T-helper 1 cell treated with Interleukin-12 subunit alpha and Interleukin-12 subunit beta and Interleukin-4 antibody, amounts not matched to agents 30 μg/mL and 1 μg/mL, for 36 hours (primary cell): ENCODE results near the gene CACNA2D4.

Experiments used
- H3K27ac Mint-ChIP-seq: one replicate; pipeline ENCODE4 v1.8.0; 2021; ENCODE audit warnings: mild to moderate bottlenecking, mixed read lengths
- H3K27me3 Mint-ChIP-seq: one replicate; pipeline ENCODE4 v1.8.0; 2021; ENCODE audit warnings: low read depth, mixed read lengths
- H3K36me3 Mint-ChIP-seq: one replicate; pipeline ENCODE4 v1.8.0; 2021; ENCODE audit warnings: low read depth, mixed read lengths
- H3K4me1 Mint-ChIP-seq: one replicate; pipeline ENCODE4 v1.8.0; 2021; ENCODE audit warnings: low read depth, mixed read lengths
- H3K4me3 Mint-ChIP-seq: one replicate; pipeline ENCODE4 v1.8.0; 2021; ENCODE audit warnings: mild to moderate bottlenecking, moderate library complexity, mixed read lengths
- H3K9me3 Mint-ChIP-seq: one replicate; pipeline ENCODE4 v1.8.0; 2021; ENCODE audit warnings: mixed read lengths

The CACNA2D4 gene

DNA sequence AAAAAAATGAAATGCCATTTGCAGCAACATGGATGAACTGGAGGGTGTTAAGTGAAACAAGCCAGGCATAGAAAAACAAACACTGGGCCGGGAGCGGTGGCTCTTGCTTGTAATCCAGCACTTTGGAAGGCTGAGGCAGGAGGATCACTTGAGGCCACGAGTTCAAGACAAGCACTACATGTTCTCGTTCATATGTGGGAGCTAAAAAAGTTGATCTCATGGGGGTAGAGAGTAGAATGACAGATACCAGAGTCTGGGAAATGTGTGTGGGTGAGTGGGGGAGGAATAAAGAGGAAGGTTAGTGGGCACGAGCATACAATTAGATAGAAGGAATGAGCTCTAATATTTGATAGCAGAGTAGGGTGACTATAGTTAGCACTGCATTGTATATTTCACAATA is 21.5 kb downstream of the CACNA2D4 start:
- Mint-ChIP-seq H3K4me1 (no peaks in the 10 kb centered on the region), H3K27me3 (peaks cover 64% of the 10 kb centered on the region), H3K9me3 (peaks cover 14% of the 10 kb centered on the region), H3K36me3 (no peaks in the 10 kb centered on the region), H3K27ac (no peak overlapping the region), H3K4me3 (no peak overlapping the region)

DNA sequence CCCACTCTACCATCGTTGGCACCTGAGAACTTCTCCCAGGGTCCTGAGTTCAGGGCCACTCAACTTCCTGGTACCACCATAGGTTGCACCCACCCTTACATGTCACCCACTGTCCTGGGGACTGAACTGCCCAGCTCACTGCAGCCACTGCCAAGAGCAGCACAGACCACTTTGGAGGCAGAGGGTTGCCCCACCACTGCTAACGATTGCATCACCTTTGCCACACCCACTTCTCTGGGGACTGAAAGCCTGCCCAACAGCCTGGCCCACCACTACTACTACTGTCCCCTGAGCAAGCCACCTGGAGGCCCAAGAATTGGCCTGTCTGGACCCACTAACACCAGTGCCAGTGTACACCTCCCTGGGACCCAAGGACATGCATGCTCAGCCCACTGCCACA is 27.6 kb downstream of the CACNA2D4 start:
- H3K36me3 Mint-ChIP-seq = no peaks in the 10 kb centered on the region

DNA sequence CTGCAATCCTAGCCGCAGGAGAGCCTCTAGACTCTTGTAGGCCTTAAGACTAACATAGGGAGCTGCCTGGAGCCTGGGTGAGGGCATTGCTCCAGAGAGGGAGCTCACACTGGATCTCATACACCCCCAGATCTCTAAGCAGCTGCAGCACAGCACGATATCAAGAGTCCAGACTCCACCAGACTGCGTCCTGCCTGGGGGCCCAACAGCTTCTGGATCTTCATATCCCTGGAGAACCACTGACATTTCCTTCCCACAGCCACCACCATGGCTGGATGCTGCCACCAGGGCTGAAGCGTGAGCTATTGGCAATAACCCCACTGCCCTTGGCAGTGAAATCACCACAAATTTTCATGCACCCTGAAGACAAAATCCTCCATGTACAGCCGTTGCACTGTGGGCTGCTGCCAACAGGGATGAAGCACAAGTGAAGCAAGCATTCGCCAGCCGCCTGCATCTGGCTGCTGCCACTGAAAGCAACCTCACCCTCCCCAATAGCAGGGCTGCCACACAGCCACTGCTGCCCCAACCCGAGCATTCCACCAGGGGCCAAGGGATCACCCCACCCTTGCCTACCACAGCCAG is 28.2 kb downstream of the CACNA2D4 start:
- Mint-ChIP-seq H3K27ac (no peak overlapping the region), H3K4me3 (no peak overlapping the region), H3K36me3 (no peaks in the 10 kb centered on the region), H3K27me3 (peaks cover 23% of the 10 kb centered on the region), H3K4me1 (no peaks in the 10 kb centered on the region), H3K9me3 (peaks cover 13% of the 10 kb centered on the region)

More for the DNA sequence above, 27.6 kb downstream of the CACNA2D4 start:
- Mint-ChIP-seq H3K27me3 (peaks cover 24% of the 10 kb centered on the region), H3K4me1 (no peaks in the 10 kb centered on the region), H3K9me3 (peaks cover 13% of the 10 kb centered on the region), H3K4me3 (no peak overlapping the region), H3K27ac (no peak overlapping the region)

DNA sequence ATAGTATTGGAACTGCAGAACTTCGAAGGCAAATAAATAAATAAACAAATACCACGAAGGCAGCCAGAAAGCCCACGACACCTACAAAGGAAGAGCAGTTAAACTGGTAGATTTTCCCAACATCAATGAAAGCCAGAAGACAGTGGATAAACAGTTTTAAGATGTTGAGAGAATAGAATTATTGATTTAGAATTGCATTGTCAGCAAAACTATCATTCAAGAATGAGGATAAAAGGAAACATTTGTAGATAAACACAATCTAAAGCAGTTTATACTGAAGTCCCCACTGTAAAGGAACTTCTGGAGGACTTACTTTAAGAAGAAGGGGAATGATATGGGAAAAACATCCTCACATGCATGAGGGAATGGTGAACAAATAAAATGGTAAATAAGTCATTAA is 29.5 kb downstream of the CACNA2D4 start:
- Mint-ChIP-seq H3K9me3 (peaks cover 13% of the 10 kb centered on the region), H3K4me1 (no peaks in the 10 kb centered on the region), H3K27ac (no peak overlapping the region), H3K27me3 (peaks cover 14% of the 10 kb centered on the region), H3K4me3 (no peak overlapping the region), H3K36me3 (no peaks in the 10 kb centered on the region)

DNA sequence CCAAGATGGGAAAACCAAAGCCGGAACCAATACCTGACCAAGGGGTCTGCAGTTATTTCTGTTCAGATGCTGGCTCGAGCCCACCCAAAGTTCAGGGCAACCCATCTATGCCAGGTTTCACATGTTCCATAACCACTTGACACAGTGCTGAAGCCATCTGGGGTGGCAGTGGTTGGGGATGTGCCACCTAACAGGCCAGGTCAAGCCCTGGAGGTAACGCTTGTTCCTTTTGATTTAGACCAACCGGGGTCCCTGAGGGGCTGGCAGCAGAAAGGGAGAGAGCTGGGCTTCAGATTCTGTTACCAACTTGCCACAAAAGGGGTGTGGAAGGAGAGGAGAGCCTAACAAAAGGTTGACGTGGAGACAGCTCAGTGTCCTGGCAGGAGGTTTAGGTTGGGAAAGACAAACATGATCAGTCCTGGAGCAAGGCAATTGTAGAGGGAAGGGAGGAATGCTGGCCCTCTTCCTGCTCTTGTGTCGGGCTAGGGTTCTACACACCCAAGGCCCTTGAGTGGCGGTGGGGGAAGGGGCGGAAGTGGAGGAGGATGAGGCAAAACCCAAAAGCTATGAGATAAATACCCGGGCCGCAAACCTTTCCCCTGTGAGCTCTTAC is 31.9 kb downstream of the CACNA2D4 start:
- Mint-ChIP-seq H3K4me1 (no peaks in the 10 kb centered on the region), H3K4me3 (no peak overlapping the region), H3K27me3 (peaks cover 3% of the 10 kb centered on the region), H3K36me3 (no peaks in the 10 kb centered on the region), H3K9me3 (no peaks in the 10 kb centered on the region), H3K27ac (no peak overlapping the region)

GRCh38 chr12:1885599-1886245 is 32.7 kb downstream of the CACNA2D4 start:
- H3K4me1 Mint-ChIP-seq = no peaks in the 10 kb centered on the region
- no peak overlapping the region for H3K4me3 Mint-ChIP-seq
- H3K27ac Mint-ChIP-seq = no peak overlapping the region
- H3K27me3 Mint-ChIP-seq = peaks cover 3% of the 10 kb centered on the region
- no peaks in the 10 kb centered on the region for H3K36me3 Mint-ChIP-seq
- H3K9me3 Mint-ChIP-seq = no peaks in the 10 kb centered on the region

DNA sequence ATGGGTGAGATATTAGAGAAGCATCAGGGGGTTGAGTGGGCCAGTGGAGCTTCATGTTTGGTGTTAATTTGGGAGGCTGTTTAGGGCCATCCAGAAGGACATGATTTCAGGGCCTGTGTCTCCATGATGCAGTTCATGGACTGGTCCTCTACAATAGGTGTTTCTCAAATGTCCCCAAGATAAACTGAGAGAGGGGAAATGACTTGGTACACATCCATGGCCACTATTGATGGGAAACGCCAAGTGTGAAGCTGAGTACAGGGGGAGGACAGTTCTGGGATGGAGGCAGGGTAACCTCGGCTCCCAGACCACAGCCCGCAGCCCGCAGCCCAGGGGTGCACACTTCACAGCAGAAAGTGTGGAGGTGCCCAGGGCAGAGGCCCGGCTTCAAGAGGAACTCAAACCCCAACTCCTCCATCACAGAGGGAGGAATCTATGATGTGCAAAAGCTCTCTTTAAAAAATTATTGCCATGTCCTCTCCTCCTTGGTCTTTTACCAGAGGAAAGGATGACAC is 33.3 kb downstream of the CACNA2D4 start:
- Mint-ChIP-seq H3K4me3 (no peak overlapping the region), H3K36me3 (no peaks in the 10 kb centered on the region), H3K9me3 (no peaks in the 10 kb centered on the region), H3K4me1 (no peaks in the 10 kb centered on the region), H3K27ac (no peak overlapping the region), H3K27me3 (peaks cover 3% of the 10 kb centered on the region)

DNA sequence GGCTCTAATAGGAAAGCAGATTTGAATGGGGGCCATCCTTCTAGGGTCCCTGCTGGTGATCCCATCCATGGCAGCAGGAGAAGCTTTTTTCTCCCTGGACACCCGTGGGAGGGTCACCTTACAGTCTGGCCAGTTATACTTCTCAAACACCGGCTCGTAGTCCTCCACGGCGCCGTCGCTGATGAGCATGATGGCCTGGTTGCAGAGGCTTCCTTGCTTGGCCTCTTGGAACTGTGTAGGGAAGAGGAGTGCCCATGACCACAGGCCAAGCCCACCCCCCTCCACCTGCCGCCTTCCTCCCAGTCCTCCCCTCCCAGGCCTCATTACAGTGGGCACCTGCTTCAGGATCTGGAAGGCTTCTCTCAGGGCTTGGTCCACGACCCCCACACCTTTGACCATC is 33.8 kb downstream of the CACNA2D4 start:
- H3K9me3 Mint-ChIP-seq = no peaks in the 10 kb centered on the region
- no peaks in the 10 kb centered on the region for H3K36me3 Mint-ChIP-seq
- no peaks in the 10 kb centered on the region for H3K4me1 Mint-ChIP-seq
- peaks cover 3% of the 10 kb centered on the region for H3K27me3 Mint-ChIP-seq
- H3K27ac Mint-ChIP-seq = no peak overlapping the region
- no peak overlapping the region for H3K4me3 Mint-ChIP-seq

GRCh38 chr12:1883513-1883912 is 34.9 kb downstream of the CACNA2D4 start:
- Mint-ChIP-seq H3K27me3 (peaks cover 2% of the 10 kb centered on the region), H3K4me1 (no peaks in the 10 kb centered on the region), H3K36me3 (no peaks in the 10 kb centered on the region), H3K4me3 (no peak overlapping the region), H3K27ac (no peak overlapping the region), H3K9me3 (no peaks in the 10 kb centered on the region)

- Mint-ChIP-seq H3K4me3 (no peak overlapping the region), H3K27ac (no peak overlapping the region)
Measured at GRCh38 chr12:1882850-1883470, 35.5 kb downstream of the CACNA2D4 start.

GRCh38 chr12:1882405-1882804 is 36.0 kb downstream of the CACNA2D4 start:
- no peaks in the 10 kb centered on the region for H3K4me1 Mint-ChIP-seq
- H3K4me3 Mint-ChIP-seq = no peak overlapping the region
- no peaks in the 10 kb centered on the region for H3K36me3 Mint-ChIP-seq
- no peaks in the 10 kb centered on the region for H3K27me3 Mint-ChIP-seq
- no peak overlapping the region for H3K27ac Mint-ChIP-seq
- H3K9me3 Mint-ChIP-seq = no peaks in the 10 kb centered on the region

More at GRCh38 chr12:1882850-1883470, 35.5 kb downstream of the CACNA2D4 start:
- no peaks in the 10 kb centered on the region for H3K27me3 Mint-ChIP-seq
- H3K9me3 Mint-ChIP-seq = no peaks in the 10 kb centered on the region
- no peaks in the 10 kb centered on the region for H3K36me3 Mint-ChIP-seq
- H3K4me1 Mint-ChIP-seq = no peaks in the 10 kb centered on the region

GRCh38 chr12:1881936-1882335 is 36.5 kb downstream of the CACNA2D4 start:
- no peaks in the 10 kb centered on the region for H3K9me3 Mint-ChIP-seq
- no peaks in the 10 kb centered on the region for H3K4me1 Mint-ChIP-seq
- no peaks in the 10 kb centered on the region for H3K36me3 Mint-ChIP-seq
- no peaks in the 10 kb centered on the region for H3K27me3 Mint-ChIP-seq
- H3K27ac Mint-ChIP-seq = no peak overlapping the region
- no peak overlapping the region for H3K4me3 Mint-ChIP-seq

- Mint-ChIP-seq H3K4me3 (no peak overlapping the region), H3K9me3 (no peaks in the 10 kb centered on the region), H3K27me3 (no peaks in the 10 kb centered on the region), H3K27ac (no peak overlapping the region), H3K4me1 (no peaks in the 10 kb centered on the region), H3K36me3 (no peaks in the 10 kb centered on the region)
Measured at GRCh38 chr12:1881301-1881700, 37.2 kb downstream of the CACNA2D4 start.

DNA sequence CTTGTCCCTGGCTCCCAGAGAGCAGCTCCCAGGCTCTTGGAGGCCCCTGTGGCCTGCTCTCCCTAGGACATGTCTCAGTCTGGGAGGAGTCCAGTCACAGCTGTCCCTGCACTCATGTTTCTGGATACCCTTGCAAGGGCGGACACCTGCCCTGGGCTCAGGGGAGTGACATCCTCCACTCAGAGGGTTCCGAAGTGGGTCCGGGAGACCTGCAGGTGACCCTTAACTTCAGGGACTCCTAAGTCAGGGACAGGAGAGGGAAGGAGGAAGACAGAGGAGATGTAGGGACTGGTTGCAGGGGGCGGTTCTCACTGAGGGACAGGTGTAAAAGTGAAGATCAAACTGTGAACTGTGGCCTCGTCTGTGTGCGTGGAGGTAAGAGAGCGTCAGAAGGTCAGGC is 37.6 kb downstream of the CACNA2D4 start:
- H3K27me3 Mint-ChIP-seq = no peaks in the 10 kb centered on the region
- no peaks in the 10 kb centered on the region for H3K9me3 Mint-ChIP-seq
- H3K4me3 Mint-ChIP-seq = no peak overlapping the region
- H3K36me3 Mint-ChIP-seq = no peaks in the 10 kb centered on the region
- no peak overlapping the region for H3K27ac Mint-ChIP-seq
- no peaks in the 10 kb centered on the region for H3K4me1 Mint-ChIP-seq
